ENCODE results near the gene CD1D. TPM values are rescaled to one million over a fixed set of nuclear protein-coding genes. Genes with fewer than 3 reads are reported as not detected.
"Not testable (repeated sequence)": the region's sequence is repeated elsewhere in the genome, so short reads cannot be mapped to it uniquely, and the experiment has no call there.

Gene CD1D
- total RNA-seq, 1 donor from 2014 or later = 0.29 TPM

DNA sequence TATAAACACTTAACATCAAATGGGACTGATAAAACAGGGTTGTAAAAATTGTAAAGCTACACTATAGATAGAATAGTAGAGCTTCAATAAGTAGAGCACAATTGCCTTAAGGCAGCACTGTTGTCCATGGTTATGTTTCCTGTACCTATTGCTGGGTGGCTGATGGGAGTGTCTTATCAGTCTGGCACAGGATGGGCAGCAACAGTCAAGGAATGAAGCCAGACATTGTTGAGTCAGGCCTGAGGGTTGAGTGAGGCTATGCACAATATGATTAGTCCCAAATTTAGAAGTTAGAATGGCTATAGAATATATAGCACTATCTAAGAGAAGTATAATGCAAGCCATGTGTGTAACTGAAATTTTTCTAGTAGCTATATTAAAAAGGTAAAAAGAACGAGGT is 25.0 kb upstream of the CD1D start:
- Mint-ChIP-seq H3K4me1 (ENCODE audit: unreplicated experiment) (no peaks in the 10 kb centered on the region), H3K27me3 (peaks cover 43% of the 10 kb centered on the region), H3K36me3 (no peaks in the 10 kb centered on the region), H3K9me3 (no peaks in the 10 kb centered on the region), H3K27ac (no peak overlapping the region), H3K4me3 (no peak overlapping the region)
- TF ChIP-seq, protein P1, sequence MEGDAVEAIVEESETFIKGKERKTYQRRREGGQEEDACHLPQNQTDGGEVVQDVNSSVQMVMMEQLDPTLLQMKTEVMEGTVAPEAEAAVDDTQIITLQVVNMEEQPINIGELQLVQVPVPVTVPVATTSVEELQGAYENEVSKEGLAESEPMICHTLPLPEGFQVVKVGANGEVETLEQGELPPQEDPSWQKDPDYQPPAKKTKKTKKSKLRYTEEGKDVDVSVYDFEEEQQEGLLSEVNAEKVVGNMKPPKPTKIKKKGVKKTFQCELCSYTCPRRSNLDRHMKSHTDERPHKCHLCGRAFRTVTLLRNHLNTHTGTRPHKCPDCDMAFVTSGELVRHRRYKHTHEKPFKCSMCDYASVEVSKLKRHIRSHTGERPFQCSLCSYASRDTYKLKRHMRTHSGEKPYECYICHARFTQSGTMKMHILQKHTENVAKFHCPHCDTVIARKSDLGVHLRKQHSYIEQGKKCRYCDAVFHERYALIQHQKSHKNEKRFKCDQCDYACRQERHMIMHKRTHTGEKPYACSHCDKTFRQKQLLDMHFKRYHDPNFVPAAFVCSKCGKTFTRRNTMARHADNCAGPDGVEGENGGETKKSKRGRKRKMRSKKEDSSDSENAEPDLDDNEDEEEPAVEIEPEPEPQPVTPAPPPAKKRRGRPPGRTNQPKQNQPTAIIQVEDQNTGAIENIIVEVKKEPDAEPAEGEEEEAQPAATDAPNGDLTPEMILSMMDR (conservative IDR thresholded peaks at IDR 0.05) = no peak
- DNase-seq (ENCODE audit: extremely low spot score, unreplicated experiment) = no peak

DNA sequence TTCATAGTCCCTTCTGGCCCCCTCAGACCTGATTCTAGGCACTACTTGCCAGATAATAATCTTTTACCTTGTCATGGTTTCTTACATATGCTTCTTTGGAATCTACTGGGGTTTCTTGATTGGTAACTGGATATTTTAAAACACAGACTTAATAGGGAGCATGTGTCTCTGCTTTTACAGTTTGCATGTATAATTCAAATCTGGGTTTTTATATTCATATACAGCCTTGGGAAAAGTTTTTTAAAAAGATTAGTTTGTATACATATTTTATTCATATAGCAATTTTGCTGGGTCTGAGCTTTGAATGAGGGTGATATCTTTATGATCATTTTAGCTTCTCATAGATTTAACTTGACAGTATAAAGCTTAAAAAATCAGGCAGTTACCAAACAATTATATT is 21.1 kb upstream of the CD1D start:
- no peaks in the 10 kb centered on the region for H3K9me3 Mint-ChIP-seq
- H3K4me3 Mint-ChIP-seq = no peak overlapping the region
- H3K36me3 Mint-ChIP-seq = no peaks in the 10 kb centered on the region
- no peak for DNase-seq (ENCODE audit: extremely low spot score, unreplicated experiment)
- H3K27me3 Mint-ChIP-seq = peaks cover 41% of the 10 kb centered on the region
- H3K27ac Mint-ChIP-seq = no peak overlapping the region
- no peaks in the 10 kb centered on the region for H3K4me1 Mint-ChIP-seq (ENCODE audit: unreplicated experiment)
- TF ChIP-seq, protein P1 (conservative IDR thresholded peaks at IDR 0.05) = no peak

DNA sequence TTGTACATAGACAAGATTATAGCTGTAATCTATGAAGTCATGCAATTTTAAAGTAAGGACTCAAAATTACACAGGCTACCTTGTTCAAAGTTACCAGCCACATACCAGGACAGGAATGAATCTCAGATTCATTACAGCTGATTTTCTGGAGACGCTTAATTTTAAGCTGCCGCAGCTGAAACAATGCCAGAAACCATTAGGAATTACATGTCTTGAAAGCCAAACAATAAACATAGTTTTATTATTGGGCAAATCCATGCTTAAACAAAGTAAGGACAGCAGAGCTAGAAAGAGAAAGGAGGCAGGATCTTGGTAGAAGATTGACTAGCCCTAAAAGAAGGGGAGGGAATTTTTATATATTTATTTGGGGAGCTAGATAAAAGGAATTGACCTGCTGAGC is 19.2 kb upstream of the CD1D start:
- Mint-ChIP-seq H3K27ac (no peak overlapping the region), H3K36me3 (no peaks in the 10 kb centered on the region), H3K9me3 (no peaks in the 10 kb centered on the region), H3K4me1 (ENCODE audit: unreplicated experiment) (no peaks in the 10 kb centered on the region), H3K27me3 (peaks cover 40% of the 10 kb centered on the region), H3K4me3 (no peak overlapping the region)
- no peak for DNase-seq (ENCODE audit: extremely low spot score, unreplicated experiment)
- TF ChIP-seq, protein P1 (conservative IDR thresholded peaks at IDR 0.05) = no peak

DNA sequence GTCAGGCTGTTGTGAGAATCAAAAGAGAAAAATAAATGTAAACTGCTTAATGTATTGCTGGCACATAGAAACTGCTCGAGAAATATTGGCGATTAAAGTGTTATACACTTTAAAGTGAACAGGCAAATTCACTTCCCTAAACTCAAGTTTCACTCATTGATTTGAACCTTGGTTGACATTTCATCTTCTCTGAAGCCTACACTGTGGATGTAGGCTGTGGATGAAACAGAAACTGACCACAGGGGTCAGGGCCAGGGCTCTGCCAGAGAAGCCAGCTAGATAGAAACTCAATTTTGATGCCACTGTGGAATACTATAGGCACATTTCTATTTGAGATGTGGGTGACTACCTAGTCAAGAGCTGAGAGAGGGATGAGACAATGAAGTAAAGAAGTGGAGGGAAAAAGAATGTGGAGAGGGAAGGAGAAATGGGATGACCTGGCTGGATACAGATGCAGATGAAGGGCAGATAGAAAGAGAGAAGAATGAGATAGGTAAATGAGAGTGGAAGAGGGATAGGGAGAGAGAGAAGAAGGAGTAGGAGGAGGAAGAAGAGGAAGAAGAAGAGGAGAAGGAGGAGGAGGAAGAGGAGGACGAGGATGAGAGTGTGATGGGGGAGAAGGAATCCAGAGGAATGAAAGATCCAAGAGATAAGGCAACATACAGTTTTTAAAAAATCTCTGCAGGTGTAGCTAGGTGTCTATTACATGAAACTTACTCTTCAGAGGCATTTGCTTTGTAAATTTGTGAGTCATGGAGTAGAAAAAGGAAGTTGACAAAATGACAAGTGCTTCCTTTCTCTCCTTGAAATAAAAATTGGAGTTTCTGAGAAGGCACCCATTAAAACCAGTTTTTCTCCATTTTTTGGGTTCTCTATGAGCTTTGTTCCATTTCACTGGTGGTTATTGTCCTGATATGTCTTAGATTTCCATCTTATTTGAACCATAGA is 17.4 kb upstream of the CD1D start:
- peaks cover 51% of the 10 kb centered on the region for H3K27me3 Mint-ChIP-seq
- TF ChIP-seq, protein P1 (conservative IDR thresholded peaks at IDR 0.05) = no peak
- no peak for DNase-seq (ENCODE audit: extremely low spot score, unreplicated experiment)
- no peaks in the 10 kb centered on the region for H3K36me3 Mint-ChIP-seq
- no peak overlapping the region for H3K4me3 Mint-ChIP-seq
- H3K9me3 Mint-ChIP-seq = no peaks in the 10 kb centered on the region
- H3K27ac Mint-ChIP-seq = no peak overlapping the region
- H3K4me1 Mint-ChIP-seq (ENCODE audit: unreplicated experiment) = no peaks in the 10 kb centered on the region

DNA sequence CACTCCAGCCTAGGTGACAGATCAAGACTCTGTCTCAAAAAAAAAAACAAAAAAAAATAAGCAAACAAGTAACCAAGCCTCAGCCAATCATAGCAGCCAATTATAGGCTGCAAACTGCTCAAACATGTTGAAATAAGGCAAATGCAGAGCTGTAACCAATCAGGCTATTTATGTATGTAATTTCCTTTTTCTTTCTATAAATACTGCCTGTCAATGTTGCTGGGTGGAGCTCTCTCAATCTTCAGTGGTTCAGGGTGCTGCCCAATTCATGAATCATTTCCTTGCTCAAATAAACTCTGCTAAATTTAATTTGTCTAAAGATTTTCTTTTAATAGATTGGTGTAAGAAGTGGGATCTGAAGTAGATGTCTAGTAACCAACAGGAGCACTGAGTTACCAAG is 11.6 kb upstream of the CD1D start:
- Mint-ChIP-seq H3K4me1 (ENCODE audit: unreplicated experiment) (no peaks in the 10 kb centered on the region), H3K9me3 (no peaks in the 10 kb centered on the region), H3K4me3 (no peak overlapping the region), H3K27me3 (peaks cover 31% of the 10 kb centered on the region), H3K36me3 (no peaks in the 10 kb centered on the region), H3K27ac (no peak overlapping the region)
- no peak for DNase-seq (ENCODE audit: extremely low spot score, unreplicated experiment)
- TF ChIP-seq, protein P1 (conservative IDR thresholded peaks at IDR 0.05) = no peak

DNA sequence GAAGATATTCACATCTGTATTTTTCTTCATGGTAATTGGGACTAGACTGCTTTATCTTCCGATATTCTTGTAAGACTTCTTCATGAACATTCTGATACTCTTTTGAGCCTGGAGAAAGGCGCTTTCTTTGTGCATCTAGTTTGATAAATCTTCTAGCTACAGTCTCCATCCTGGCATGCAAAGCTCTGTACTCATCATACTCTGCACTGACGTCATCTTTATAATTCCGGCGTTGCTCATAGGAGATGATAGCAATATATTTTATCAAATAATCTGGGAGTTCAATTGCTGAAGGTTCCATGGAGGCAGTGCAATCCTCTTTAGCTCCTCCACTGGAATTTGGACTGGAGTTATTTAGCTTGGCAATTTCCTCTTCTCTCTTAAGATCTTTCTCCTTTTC is 4.8 kb upstream of the CD1D start:
- peaks cover 59% of the 10 kb centered on the region for H3K27me3 Mint-ChIP-seq
- H3K4me3 Mint-ChIP-seq; H3K4me1 Mint-ChIP-seq (ENCODE audit: unreplicated experiment); DNase-seq (ENCODE audit: extremely low spot score, unreplicated experiment); H3K36me3 Mint-ChIP-seq; H3K27ac Mint-ChIP-seq; H3K9me3 Mint-ChIP-seq: not testable (repeated sequence)
